ENCODE results near the gene ZFPM1. TPM values are rescaled to one million over a fixed set of nuclear protein-coding genes. Genes with fewer than 3 reads are reported as not detected.
"Not testable (repeated sequence)": the region's sequence is repeated elsewhere in the genome, so short reads cannot be mapped to it uniquely, and the experiment has no call there.

The ZFPM1 gene
- total and polyA plus RNA-seq, 8 donors, result 3.6 to 22.5 (median 19.3) TPM

- intact Hi-C loops (cut with DNase I); H3K4me3 ChIP-seq; FAIRE-seq; H3K27me3 ChIP-seq; H3K4me1 ChIP-seq; DNase-seq; ATAC-seq; H3K9me3 ChIP-seq; H3K36me3 ChIP-seq; H3K27ac ChIP-seq: not testable (repeated sequence)
- WGBS, 2 donors, result 96% methylated on average over 4 of the region's 4 CpGs
Observed at GRCh38 chr16:88518411-88519111, 65.5 kb downstream of the ZFPM1 start.

GRCh38 chr16:88519240-88519639, 66.2 kb downstream of the ZFPM1 start:
- no peak overlapping the region for H3K4me3 ChIP-seq
- ATAC-seq (no peak), FAIRE-seq (no peak), DNase-seq (no peak)
- H3K27me3 ChIP-seq, result no peaks in the 10 kb centered on the region
- no peak for TF ChIP-seq CTCF (IDR thresholded peaks at IDR 0.05)
- peaks cover 0 to 7% (median 0%) of the 10 kb centered on the region in 3 donors for H3K36me3 ChIP-seq
- no peaks in the 10 kb centered on the region for H3K9me3 ChIP-seq
- intact Hi-C loops (cut with DNase I), result no loop called here
- H3K27ac ChIP-seq, result no peak overlapping the region
- H3K4me1 ChIP-seq, result no peaks in the 10 kb centered on the region

- no peak for DNase-seq
- FAIRE-seq, result no peak
- H3K9me3 ChIP-seq, result no peaks in the 10 kb centered on the region
- H3K4me3 ChIP-seq, result no peak overlapping the region
- H3K36me3 ChIP-seq, result peaks cover 0 to 7% (median 0%) of the 10 kb centered on the region in 3 donors
- no peak for ATAC-seq
- 96 to 99% methylated on average over 3 of the region's 3 CpGs for WGBS, 2 donors
- H3K27ac ChIP-seq, result no peak overlapping the region
- no peak for TF ChIP-seq CTCF (IDR thresholded peaks at IDR 0.05)
- H3K4me1 ChIP-seq, result peaks cover 0 to 2% (median 0%) of the 10 kb centered on the region in 3 donors
- intact Hi-C loops (cut with DNase I), result no loop called here
- no peaks in the 10 kb centered on the region for H3K27me3 ChIP-seq
Observed at GRCh38 chr16:88519938-88520653, 67.0 kb downstream of the ZFPM1 start.

- H3K4me3 ChIP-seq, result no peak overlapping the region
- peaks cover 0 to 7% (median 0%) of the 10 kb centered on the region in 3 donors for H3K36me3 ChIP-seq
- H3K9me3 ChIP-seq, result no peaks in the 10 kb centered on the region
- no peak overlapping the region for H3K27ac ChIP-seq
- no peaks in the 10 kb centered on the region for H3K27me3 ChIP-seq
- FAIRE-seq, result no peak
- H3K4me1 ChIP-seq, result peaks cover 0 to 3% (median 0%) of the 10 kb centered on the region in 3 donors
- intact Hi-C loops (cut with DNase I), result no loop called here
- TF ChIP-seq CTCF (IDR thresholded peaks at IDR 0.05), result no peak
- 82 to 84% methylated on average over 9 of the region's 9 CpGs for WGBS, 2 donors
- DNase-seq, result no peak
- no peak for ATAC-seq
Observed at GRCh38 chr16:88521674-88522073, 68.6 kb downstream of the ZFPM1 start.

- DNase-seq (peak in 1 of 6 donors; percentile 52), ATAC-seq (no peak), FAIRE-seq (no peak)
- Histone ChIP-seq H3K27me3 (no peaks in the 10 kb centered on the region), H3K9me3 (no peaks in the 10 kb centered on the region), H3K36me3 (peaks cover 0 to 7% (median 0%) of the 10 kb centered on the region in 3 donors), H3K4me3 (no peak overlapping the region), H3K27ac (no peak overlapping the region), H3K4me1 (peaks cover 0 to 3% (median 0%) of the 10 kb centered on the region in 3 donors)
- intact Hi-C loops (cut with DNase I), result no loop called here
- WGBS, 2 donors, result 79 to 83% methylated on average over 24 of the region's 24 CpGs
- TF ChIP-seq CTCF (IDR thresholded peaks at IDR 0.05), result no peak
Observed at GRCh38 chr16:88522276-88522949, 69.3 kb downstream of the ZFPM1 start.
